C4-2B (cell line): Measurements from ENCODE around the gene RAD18.

ENCODE experiments used
- CTCF ChIP-seq: fragments of 450-650 bp; conservative IDR thresholded peaks from 2 replicates; pipeline ENCODE4 v1.5.1; 2017; ENCODE audit warnings: mild to moderate bottlenecking
- ZFX ChIP-seq: fragments of 450-650 bp; IDR thresholded peaks from 2 replicates; pipeline ENCODE4 v1.6.1; 2017

GRCh38 chr3:8871306-8871705 lies 92.0 kb downstream of the RAD18 start:
- TF ChIP-seq CTCF (no peak), ZFX (no peak)
